NCI-H2107 treated with DMSO at 0.1 percent for 48 hours (cell line): ENCODE results near the gene HIRIP3.
"Not testable (repeated sequence)": the region's sequence is repeated elsewhere in the genome, so short reads cannot be mapped to it uniquely, and the experiment has no call there.

Source experiments
- DNase-seq: peaks from one replicate; lab custom pipeline; 2025; ENCODE audit not compliant: unreplicated experiment; lab: John Stamatoyannopoulos, UW

Gene HIRIP3, protein sequence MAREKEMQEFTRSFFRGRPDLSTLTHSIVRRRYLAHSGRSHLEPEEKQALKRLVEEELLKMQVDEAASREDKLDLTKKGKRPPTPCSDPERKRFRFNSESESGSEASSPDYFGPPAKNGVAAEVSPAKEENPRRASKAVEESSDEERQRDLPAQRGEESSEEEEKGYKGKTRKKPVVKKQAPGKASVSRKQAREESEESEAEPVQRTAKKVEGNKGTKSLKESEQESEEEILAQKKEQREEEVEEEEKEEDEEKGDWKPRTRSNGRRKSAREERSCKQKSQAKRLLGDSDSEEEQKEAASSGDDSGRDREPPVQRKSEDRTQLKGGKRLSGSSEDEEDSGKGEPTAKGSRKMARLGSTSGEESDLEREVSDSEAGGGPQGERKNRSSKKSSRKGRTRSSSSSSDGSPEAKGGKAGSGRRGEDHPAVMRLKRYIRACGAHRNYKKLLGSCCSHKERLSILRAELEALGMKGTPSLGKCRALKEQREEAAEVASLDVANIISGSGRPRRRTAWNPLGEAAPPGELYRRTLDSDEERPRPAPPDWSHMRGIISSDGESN

DNA sequence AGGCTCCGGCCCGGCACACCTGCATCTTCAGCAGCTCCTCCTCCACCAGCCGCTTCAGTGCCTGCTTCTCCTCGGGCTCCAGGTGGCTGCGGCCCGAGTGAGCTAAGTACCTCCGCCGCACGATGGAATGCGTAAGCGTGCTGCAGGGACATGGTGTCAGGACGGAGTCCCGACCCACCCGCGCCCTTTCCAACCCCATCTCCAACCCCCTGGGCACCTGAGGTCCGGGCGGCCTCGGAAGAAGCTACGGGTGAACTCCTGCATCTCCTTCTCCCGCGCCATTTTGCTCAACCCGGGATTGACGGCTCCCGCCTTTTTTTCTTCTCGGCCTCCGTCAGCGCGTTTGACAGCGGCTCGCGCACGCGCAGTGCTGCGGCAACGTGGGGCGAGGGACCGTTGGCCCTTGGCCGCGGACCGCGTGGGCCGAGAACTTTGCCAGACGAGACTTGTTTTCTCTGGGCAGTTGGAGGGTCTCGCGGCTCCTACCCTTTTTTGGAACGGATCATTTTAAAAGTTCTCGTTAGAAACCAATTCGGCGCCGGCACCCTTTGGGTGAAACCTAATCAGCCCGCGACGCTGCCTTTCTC is at the start of gene HIRIP3:
TSS of gene HIRIP3 (minus strand) at position 294 of the 587 bp plus-strand sequence. CDS start at position 282, 12 bp downstream.
- DNase-seq = peak; percentile 70

DNA sequence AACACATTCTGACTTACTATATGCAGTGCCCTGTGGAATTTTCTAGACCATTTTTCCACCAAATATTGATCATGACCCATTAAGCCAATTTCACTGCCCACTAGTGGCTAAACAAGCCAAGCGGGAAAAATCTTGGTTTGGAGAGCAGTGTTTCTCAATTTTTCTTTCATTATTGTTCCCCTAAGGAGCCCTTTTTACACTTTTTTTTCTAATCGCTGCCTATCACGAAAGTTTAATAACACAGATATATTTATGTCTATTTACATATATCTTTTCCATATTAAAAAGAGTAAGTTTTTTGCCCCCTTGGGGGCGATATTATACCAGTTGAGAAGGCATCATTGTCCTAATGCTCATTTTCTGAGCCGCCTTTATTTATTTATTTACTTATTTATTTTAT is 46.4 kb upstream of the HIRIP3 start:
- no peak for DNase-seq

DNA sequence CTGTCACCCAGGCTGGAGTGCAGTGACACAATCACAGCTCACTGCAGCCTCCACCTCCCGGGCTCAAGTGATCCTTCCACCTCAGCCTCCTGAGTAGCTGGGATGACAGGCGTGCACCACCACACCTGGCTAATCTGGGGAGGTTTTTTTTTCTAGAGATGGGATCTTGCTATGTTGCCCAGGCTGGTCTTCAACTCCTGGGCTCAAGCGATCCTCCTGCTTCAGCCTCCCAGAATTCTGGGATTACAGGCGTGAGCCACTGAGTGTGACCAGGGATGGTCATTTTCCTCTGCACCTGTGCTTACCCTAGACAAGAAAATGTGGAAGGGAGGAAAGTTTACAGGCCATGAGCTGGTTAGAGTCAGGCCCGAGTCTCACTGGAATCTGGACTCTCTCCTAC is 45.3 kb upstream of the HIRIP3 start:
- DNase-seq = not testable (repeated sequence)

DNA sequence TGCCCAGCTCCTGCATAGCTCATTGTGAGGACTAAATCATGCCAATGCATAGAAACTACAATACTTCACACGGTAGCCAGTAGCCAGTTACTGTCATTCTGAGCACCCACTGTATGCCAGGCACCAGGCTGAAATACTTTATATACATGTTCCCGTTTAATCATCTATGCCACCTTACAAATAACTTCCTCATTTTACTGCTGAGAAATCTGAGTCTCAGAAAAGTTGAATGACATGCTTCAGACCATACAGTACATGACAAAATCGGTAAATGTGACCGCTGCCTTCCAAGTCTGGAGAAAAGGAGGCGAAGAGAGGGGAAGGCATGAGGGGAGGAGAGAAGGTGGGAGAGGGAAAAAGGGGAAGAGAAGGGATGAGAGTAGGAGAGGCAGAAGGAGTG is 44.8 kb upstream of the HIRIP3 start:
- no peak for DNase-seq

DNA sequence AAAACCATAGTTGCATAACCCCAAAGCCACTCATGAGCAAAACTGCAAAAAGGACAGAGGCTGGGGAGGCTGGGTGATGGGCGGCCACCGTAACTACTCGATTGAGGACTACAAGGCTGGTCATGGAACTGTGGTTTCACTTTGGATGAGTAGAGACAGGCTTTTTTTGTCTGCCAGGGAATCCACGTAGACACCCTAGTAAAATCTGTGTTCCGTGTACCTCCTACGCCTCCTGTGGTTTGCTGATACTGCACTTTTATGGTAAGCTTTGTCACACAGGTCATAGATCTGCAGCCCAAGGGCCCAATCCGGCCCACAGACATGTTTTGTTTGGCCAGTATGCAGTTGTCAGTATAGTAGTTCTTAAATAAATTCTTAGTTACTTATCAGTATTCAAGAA is 37.9 kb upstream of the HIRIP3 start:
- no peak for DNase-seq

DNA sequence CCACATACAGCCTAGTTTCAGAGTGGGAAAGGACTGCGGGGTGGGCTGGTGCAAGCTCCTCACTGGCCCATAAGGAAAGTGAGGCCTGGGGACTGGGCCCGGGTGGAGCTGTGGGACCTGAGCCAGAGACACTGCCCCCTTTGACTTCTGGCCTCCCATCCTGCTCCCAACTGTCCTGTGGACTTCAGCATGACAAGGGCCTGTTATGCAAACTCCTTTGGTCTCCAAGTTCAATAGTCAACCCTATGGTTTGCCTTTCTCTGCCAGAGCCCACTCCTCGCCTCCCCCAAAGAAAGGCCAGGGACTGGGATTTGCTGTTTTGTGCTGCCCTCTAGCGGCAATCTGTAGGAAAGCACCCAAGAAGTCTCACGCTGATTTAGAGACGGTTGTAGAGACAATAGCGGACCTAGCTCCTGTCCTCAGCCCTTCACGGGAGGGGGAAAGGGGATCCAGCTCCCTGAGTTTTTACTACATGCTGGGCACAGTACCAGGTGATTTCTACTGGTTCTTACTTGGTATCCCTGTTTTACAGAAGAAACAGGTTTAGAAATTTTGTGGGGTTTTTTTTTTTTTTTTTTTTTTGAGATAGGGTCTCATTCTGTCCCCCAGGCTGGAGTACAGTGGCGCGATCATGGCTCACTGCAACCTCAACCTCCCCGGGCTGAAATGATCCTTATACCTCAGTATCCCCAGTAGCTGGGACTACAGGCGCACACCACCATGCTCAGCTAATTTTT is 36.8 kb upstream of the HIRIP3 start:
- peak; percentile 80 for DNase-seq

DNA sequence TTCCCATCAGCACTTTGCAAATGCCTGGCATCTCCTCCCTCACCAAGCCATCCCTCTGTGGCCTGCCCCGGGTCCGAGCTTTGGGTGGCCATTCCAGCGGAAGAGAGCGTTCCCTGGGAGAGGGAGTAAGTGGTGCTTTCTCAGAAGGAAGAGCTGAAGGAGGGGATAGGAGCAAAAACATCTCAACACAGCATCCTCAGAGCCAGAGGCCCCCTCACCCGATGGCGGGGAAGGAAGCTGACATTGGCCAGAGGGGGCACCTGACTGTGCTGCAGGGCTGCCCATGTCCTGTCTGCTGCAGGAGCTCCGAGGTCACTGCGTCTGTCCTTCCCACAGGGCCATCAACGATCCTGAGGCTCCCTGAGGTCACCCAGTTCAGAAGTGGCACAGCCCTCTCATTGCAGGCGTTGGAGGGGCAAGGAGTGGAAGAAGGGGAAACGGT is 36.1 kb upstream of the HIRIP3 start:
- DNase-seq = no peak

DNA sequence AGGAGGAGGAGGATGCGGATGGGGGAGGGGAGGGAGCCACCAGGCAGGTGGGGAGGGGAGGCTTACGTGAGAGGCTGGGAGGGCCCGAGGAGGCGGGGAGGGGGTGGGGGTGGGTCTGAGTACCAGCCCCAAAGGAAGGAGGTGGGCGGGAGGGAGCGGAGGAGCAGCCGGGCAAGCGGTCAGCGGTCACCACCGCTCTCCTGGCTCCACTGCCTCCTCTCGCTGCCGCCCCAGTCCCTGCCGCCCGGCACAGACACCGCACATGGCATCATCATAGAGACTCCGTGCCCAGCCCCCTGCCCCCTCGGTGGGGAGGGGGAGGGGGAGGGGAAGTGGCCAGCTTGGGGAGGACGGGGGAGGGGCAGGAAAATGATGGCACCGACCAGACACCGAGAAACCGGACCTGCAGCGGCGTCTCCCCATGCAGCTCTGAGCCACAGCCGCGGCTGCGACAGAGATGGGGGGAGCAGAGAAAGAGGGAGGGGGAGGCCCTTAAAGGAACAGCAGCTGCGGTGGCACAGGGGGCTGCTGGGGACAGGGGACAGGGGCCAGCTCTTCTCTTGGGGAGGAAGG is 35.5 kb upstream of the HIRIP3 start, which contains the start of gene TLCD3B:
TSS of gene TLCD3B (minus strand) at position 431 of the 573 bp plus-strand sequence. CDS start 744 bp downstream, outside the sequence.
- no peak for DNase-seq

DNA sequence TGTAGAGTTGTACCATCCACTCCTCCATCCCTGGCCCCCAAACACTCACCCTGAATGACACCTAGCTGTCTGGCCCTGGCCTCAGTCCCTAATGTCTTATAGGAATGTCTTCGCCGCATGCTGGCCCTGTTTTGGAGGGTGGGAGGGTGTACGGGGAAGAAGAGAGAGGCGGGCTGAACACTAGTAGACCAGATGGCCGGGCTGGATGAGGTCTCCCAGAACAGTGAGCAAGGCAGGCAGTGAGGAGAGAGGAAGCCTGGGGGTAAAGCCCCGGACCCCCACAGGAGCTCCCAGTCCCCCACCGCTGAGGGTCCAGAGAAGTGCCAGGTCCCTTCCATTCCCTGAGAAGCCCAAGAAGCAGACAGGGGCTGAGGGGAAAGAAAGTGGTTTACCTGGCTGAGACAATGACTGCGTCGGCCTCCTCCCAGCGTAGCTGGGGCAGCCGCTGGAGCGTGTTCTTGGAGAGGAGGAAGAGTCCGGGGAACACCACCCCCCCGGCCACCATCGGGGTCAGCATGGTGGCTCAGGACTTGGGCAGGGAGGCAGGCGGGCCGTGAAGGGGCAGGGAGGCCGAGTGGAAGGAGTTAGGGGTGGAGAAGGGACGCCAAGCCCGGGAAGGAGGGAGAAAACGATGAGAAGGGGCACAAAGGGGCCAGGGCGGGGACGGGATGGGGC is 34.7 kb upstream of the HIRIP3 start:
- no peak for DNase-seq

DNA sequence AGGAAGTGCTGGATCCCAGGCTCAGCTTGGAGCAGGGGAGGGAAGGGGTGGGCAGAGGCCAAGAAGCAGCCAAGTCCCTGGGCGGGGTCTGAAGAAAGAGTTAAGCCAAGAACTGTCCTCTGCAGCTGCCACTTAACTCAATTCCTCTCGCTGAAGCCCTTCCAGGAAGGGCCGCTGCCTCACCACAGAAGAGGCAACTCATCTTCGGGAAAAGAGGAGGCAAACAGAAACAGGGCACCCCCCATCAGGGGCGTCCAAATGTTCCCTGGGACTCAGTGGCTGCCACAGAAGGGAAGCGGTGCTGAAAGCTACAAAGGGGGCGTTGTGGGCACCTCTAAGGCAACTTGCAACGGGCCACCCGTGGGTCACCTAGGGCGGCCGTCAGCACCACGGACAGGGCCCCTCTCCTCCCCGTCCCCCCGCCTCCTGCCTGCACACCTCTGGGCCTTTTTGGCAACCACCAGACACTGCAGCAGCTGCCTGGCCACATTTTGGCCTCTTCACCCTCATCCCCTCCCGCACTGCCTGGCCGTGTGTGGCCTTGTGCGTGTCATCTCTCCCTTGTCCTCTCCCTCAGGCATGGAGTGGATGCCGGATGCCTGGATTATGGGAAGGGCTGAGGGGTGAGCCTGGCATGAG is 33.1 kb upstream of the HIRIP3 start:
- DNase-seq = no peak

DNA sequence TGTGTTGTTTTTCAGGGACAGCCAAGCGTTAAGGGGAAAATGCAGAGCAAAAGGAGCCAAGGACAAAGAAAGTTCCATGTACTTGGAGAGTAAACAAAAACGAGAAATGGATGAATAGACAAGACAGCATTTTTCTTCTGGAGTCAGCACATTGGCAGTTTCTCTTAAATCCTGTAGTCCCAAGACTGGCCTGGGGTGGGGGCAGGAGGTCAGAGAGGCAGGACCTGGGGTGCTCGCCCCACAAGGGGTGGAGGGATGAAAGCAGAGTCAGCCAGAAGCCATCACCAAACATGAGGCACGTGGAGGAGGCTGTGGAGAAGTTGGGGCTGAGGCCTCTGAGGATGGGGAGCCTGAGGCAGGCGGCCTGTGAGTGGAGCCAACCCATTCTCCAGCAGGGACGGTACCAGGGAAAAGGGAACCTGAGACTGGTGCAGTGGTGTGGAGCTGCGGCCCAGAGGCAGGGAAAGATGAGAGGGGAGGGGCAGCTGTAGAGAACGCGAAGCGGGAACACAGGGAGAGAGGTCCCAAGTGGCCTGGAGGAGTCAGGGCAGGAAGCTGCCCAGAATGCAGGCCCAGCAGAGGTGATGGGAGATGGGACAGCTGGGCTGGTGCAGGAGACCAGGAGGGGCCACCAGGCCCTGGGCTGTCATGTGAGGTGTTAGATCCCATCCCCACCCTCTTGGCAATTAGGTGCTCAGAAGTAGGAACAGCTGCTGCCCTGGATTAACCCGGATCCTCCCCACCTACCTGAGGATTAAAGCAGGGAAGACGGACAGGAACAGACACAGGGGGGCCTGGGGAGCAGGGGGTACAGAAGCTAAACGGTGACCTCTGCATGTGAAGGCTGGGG is 32.4 kb upstream of the HIRIP3 start:
- peak; percentile 43 for DNase-seq

DNA sequence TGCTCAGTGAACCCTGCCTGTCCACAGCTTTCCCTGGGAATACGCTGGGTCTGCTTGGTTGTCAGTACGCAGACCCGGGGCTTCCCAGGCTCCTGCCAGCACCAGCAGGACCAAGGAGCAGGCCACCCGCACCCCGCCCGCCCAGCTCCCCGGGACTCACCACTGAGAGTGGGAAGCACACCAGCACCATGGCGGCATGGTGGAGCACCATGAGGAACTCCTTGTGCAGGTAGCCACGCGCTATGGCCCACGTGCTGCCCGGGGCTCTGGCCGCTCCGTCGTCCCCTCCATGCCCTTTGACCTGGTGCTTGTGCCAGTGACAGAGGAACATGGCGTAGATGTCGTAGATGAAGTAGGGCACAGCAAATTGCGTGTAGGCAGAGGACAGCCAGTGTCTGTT is 31.0 kb upstream of the HIRIP3 start:
- no peak for DNase-seq

DNA sequence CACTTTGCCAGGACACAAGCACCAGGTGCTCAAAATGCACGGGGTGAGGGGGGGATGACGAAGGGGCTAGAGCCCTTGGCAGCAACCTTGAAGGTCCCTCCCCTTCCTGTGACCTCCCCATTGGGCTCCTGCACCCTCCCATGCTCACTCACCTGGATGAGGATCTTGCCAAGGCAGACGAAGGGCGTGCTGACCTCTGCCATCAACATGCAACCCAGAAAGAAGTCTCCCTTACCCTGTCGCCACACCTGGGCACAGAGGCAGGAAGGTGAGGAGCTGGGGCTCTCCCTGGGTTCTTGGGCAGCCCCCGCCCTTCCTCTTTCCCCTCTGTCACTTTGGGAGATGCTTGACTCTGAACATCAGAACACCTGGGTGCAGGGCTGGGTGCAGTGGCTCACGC is 30.2 kb upstream of the HIRIP3 start:
- DNase-seq = no peak

DNA sequence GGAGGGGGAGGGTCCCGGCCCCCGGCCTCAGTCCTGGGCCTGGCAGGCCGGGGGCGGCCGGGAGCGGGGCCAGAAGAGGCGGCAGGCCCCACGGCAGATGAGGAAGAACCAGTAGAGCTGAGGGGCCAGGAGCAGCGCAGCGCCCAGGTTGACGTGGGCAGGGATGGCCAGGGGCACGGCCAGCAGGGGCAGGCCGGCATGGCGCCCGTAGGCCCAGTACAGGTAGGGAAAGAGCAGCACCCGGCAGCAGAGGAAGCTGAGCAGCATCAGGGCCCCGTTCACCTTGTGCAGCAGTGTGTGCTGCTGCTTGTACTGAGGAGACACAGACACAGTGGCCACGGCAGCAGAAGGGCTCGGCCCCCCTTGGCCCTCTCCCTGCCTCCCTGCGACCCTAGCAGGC is 29.7 kb upstream of the HIRIP3 start:
- no peak for DNase-seq

DNA sequence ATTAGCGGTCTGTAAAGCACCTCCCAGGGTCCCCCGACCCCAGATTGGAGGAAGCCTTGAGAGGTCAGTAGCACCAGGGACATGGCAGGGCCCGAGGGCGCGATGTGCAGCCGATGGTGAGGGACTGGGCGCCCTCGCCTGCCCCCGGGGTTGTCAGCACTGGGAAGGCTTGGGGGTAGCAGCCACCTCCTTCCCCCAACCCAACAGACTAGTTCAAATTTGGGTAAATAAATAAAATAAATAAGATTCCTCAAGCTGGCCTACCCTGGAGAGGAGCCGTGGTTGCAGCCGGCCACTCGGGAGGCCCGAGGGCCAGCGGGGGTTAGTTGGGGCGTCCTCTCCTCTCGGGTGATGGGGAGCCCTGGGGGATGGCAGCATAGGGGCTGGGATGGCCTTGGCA is 29.0 kb upstream of the HIRIP3 start:
- DNase-seq = no peak

DNA sequence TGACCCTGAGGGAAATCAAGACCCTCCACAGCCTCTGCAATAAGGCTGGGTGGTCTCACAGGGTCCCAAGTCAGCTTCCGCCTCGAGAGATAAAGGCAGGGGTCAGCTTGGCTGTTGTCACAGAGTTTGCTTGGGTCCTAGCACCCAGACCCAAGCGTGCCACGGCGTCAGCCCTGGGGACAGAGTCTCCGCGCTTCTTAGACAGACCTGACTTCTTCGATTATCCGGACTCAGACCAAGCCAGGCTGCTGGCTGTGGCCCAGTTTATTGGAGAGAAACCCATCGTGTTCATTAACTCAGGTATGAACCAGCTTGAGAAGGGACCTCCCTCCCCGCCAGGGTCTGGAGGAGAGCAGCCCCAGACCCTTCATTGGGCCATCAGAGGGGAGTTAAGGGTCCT is 28.2 kb upstream of the HIRIP3 start:
- DNase-seq = no peak

DNA sequence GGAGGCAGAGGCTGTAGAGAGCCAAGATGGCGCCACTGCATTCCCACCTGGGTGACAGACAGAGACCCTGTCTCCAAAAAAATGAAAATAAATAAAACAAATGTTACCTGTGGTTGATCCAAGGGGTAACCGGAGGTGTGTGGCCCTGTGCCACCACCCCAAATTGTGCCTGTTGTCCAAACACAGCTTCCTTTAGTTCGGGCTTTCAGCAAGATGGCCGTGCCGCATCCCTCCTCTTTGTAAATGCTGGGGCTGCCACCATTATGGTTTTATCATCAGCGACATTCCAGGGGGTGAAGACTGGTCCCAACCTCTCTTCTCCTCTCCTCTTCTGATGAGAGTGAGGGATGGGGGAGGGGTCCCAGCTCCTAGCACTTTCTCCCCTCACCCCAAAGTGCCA is 27.5 kb upstream of the HIRIP3 start, which contains the start of gene C16orf92:
TSS of gene C16orf92 (plus strand) at position 312 of the 400 bp plus-strand sequence. CDS start 143 bp downstream, outside the sequence.
- DNase-seq = no peak

DNA sequence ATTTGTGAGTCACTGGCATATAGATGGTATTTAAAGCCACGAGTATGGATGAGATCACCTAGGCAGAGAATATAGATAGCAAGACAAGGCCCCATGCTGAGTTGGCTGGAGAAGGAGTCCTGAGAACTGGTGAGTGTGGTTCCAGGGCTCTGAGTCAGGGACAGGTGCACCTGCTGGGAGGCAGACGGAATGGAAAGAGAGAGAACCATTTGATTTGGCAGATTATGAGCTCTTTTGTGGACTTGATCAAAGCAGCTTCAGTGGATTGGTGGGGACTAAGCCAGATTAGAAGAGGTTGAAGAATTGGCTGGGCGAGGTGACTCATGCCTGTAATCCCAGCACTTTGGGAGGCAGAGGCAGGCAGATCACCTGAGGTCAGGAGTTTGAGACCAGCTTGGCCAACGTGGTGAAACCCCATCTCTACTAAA is 23.3 kb upstream of the HIRIP3 start:
- no peak for DNase-seq

DNA sequence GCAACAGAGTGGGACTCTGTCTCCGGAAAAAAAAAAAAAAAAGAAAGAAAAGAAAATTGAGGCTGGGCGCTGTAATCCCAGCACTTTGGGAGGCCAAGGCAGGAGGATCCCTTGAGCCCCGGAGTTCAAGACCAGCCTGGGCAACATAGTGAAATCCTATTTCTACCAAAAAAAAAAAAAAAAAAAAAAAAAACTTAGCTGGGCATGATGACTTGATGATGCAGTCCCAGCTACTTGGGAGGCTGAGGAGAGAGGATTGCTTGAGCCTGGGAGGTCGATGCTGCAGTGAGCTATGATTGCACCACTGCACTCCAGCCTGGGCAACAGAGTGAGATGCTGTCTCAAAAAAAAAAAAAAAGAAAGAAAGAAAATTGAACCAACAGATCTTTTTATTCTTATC is 22.5 kb upstream of the HIRIP3 start:
- not testable (repeated sequence) for DNase-seq
